GM21737 (cell line): Measurements from ENCODE around the gene PLB1.

Experiments used
- ATAC-seq: cut with Tn5 transposase; IDR thresholded peaks from one replicate; pipeline ENCODE4 v1.9.1; 2021; ENCODE audit warnings: mild to moderate bottlenecking, moderate library complexity; ENCODE audit not compliant: unreplicated experiment

The PLB1 gene

DNA sequence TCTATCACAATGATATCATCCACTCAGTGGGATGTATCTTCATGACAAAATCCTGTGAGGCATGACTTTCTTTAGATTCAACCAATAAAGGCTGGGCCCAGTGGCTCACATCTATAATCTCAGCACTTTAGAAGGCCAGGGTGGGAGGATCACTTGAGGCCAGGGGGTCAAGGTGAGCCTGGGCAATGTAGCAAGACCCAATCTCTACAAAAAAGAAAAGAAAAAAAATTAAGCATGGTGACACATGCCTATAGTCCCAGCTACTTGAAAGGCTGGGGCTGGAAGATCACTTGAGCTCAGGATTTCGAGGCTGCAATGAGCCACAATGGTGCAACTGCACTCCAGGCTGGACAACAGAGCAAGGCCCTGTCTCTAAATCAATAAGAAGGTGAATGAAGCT is 68.0 kb downstream of the PLB1 start:
- ATAC-seq = no peak

DNA sequence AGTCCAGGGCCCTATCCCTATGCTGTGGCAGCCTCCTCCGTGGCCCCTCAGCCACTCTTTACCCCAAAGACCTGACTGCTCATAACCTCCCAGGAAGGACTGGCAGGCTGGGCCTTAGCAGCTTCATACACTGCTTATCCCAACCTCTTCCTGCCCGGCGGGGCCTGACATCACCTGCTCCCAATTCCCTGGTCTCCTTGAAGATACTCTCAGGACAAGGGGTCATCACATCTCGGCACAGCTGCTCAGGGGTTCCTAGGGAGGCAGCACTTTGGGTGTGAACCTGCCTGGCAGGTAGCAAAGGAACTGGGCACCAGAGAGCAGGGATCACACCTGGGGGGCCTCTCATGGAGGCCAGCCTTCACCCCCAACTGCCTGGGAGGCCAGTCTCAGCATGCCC is 68.5 kb downstream of the PLB1 start:
- no peak for ATAC-seq

- no peak for ATAC-seq
Measured at GRCh38 chr2:28565033-28565432, 69.2 kb downstream of the PLB1 start.

DNA sequence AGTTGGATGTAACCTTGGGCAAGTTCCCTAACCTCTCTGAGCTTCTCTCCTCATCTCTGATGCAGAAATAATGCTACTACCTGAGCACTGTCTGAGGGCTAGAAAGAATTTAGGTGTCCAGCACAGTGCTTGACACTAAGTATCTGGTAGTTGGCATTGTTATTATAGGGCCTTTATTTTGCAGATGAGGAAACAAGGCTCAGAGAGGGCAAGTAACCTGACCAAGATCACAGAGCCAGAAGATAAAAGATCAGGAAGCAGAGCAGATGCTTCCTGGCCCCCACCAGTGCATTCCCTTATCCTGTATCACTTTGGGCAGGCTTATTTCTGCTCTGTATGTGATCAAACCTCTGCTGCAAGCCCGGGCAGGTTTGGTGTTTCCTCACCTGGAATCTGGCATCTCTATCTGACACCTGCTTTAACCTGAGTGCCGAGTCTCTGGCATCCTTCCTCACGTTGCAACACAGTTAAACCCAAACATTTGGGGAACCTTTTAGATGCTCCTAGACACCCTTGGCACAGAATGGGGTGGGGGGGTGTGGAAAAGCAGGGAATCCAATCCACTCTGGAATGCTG is 69.9 kb downstream of the PLB1 start:
- ATAC-seq = no peak

DNA sequence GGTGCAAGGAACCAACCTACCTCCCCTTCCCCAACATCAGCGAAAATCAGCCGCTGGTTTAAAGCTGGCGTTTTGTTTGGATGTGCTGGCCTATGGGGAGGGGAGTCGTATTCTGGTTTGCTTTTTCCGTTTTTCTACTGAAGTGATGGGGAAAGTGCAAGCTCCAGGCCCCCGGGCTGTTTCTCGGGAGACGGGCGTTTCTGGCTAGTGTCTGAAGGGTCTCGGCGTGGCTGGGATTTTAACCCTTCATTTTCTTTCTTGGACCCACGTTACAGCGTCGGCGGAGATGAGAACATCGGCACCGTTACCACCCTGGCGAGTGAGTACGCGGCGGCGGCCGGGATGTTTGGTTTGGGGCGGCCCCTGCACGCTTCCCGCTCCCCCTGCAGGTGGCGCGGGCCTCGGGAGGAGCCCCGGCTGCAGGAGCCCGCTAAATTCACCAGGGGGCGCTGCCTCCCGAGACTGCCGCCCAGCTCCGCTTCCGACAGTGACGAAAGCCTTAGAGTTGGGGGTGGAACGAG is 70.7 kb downstream of the PLB1 start:
- ATAC-seq = peak; percentile 95

GRCh38 chr2:28567061-28567471 is 71.2 kb downstream of the PLB1 start:
- no peak for ATAC-seq

DNA sequence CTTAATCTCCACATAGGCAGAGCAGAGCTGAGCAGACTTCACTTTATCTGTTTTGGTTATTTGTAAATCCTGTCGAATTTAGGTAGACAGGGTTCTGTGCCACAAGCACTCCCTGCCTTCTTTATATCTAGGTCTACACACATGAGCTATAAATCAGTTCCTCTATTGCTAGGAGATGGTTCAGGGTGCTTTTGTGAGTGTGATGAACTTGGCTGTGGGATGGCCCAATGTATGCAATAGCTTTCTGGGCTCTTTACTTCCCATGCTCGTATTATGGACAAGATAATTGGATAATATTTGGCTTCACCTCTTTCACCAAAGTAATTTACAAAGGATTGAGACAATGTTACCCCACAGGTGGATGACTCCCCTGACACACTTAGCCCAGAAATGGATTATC is 72.2 kb downstream of the PLB1 start:
- ATAC-seq = no peak

DNA sequence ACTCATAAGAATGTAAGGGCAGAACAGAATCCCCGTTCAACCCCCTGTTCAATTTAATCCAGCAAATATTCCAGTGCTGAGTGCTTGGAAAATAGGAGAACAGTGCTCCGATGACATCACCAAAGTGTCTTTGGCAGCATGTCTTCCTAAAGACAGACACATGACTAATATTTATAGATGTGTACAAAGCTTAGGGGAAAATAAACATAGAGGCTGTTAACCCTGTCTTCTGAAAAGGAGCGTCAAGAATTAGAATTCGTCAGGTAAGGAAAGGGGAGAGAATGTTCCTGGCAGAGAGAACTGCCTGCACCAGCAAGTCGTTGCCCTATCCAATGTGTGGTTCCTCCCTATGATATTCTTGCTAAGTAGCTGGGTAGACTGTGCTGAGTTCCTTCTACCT is 72.7 kb downstream of the PLB1 start:
- ATAC-seq = no peak

GRCh38 chr2:28570431-28570830 is 74.6 kb downstream of the PLB1 start:
- no peak for ATAC-seq

GRCh38 chr2:28576714-28577113 is 80.9 kb downstream of the PLB1 start:
- ATAC-seq = no peak

DNA sequence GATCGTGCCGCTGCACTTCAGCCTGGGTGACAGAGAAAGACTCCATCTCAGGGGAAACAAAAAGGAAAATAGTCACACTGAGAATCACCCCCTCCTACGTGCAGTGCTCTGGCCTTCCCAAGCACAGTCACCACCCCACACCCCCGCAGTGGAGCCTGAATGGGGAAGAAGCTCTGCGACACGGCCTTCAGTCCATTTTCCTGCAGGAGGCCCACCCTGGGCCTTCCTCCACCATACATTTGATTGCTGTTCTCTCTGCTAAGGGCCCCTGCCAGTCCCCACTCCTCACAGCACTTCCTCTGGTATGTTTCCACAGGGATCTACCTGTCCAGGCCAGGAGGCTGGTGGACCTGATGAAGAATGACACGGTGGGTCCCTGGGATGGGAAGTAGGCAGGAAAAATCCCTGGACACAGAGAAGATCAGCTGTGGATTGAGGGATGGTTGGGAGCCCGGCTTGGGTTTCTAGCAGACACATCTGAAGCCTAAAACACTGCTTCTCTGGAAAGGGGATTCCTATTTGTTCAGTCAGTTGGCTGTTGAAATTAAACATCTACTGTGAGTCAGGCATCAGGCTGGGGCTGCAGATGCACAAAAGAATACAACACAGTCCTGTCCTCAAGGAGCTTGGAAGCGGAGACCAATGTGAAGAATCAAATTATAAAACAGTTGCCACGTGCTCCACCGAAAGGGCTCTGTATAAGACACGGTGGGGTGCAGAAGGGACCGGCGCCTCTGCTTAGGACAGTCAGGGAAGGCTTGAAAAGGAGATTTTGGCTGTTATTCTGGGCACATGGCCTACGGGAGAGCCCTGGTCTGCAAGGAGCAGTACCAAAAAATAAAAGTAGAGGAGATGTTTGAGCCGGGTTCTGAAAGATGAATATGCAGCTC is 82.2 kb downstream of the PLB1 start:
- ATAC-seq = no peak

DNA sequence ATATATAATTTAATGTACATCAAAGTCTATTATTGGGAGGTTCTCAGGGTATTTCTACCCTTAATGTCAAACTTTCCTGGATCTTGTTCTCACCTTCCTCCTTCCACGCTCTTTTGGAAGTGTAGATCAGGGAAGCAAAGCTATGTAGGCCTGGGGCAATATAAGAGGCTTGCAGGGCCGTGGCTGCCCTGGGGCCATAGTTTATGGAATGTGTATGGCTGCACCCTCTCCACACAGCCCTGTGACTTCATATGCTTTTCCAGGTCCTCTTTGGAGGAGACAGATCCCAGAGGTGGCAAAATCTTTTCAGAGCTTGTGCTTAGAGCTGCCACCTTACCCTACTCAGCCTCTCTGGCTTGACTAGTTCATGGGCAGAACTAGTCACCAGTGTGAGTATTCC is 82.9 kb downstream of the PLB1 start:
- ATAC-seq = no peak

GRCh38 chr2:28579606-28580005 is 83.7 kb downstream of the PLB1 start:
- ATAC-seq = no peak

DNA sequence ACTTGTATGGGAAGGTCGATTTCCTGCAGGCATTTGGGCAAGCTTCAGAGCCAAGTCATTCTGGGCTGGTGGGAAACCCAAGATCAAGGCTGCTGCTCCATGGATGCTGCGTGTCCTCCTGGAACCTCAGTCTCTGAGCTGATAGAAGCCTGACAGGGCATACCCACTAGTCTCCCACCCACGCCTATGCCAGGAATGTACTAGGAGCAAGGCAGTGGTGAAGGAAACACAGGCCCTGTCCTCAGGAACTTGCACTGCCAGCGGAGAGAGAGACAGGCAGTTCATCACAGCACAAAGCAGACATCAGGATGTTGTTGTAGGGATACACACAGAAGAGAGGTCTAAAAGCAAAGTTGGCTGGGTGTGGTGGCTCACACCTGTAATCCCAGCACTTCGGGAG is 84.2 kb downstream of the PLB1 start:
- ATAC-seq = no peak

DNA sequence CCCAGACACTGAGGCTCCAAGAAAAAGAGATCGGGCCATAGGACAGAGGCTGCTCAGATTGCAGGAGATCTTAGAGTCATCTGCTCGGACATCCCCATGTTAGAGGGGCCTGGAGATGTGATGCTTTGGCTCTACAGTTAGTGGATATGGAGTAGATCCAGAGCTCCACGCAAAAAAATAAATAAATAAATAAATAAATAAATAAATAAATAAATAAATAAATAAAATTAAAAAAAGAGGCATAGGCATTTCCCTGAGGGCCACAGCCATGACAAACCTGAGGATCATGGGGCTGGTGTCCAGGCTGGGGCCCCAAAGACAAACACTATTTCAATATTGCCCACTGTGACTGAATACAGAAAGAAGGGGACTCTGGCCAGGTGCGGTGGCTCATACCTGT is 85.5 kb downstream of the PLB1 start:
- no peak for ATAC-seq

GRCh38 chr2:28582152-28582551 is 86.3 kb downstream of the PLB1 start:
- no peak for ATAC-seq

GRCh38 chr2:28582595-28582994 is 86.7 kb downstream of the PLB1 start:
- no peak for ATAC-seq

DNA sequence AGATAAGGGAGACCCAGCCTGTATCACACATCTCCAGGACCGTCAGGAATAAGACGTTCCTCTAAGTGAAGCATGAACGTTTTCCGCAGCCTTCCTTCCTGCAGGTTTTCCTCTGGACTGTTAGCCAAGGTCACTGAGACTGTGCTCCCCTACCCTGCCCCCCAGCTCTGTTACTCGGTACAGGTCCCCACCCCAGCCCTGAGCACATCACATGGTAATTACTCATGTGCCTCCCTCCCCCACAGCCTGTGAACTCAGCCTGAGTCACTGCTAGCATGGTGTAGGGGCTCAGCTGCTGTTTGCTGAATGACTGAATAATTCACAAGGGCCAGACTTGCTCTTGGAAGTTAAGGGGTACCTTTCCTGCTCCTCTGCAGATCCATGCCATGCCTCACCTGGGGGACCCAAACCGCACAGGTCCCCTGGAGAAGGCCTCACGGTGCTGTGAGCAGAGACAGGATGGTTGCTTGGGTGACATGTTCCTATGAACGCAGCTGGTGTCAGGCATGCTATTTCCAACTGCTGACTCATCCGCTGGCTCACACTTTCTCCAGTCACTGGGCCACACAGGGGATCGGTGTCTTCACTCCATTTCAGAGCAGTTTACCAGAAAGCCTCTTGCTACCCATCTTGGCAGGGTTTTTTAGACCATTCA is 88.2 kb downstream of the PLB1 start:
- ATAC-seq = no peak

DNA sequence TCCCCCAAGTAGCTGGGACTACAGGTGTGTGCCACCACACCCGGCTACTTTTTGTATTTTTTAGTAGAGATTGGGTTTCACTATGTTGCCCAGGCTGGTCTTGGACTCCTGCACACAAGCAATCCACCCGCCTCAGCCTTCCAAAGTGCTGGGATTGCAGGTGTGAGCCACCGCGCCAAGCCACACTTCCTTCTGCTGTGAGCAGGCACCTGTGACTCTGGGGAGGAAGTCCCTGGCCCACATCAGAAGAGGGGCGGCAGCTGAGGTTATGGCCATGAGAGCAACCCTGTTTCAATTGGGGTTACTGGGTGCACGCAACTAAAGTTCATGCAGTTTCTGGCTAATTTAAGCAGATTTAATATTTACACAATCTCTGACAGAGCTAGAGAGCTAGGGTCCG is 91.0 kb downstream of the PLB1 start:
- no peak for ATAC-seq

GRCh38 chr2:28587526-28588291 is 91.8 kb downstream of the PLB1 start:
- no peak for ATAC-seq

DNA sequence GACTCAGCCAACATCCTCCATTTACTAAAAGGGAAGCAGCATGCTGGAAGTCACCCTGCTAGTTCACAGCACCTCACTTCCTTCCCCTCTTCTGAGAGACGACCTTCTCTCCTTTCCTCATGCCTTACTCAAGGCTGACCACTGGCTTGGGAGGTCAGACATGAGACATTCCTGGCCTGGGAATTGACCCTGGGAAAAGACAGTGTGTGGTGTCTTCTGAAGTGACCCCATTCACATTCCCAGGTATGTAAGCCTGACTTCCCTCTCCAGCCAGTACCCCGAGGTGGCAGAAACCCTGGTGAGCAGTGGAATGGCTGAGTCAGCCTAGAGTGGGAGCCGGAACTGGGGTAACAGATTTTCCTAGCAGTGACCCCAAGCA is 92.4 kb downstream of the PLB1 start:
- no peak for ATAC-seq
